Neural cell (in vitro differentiated cells): ENCODE data around the gene ZFPM1. TPM values are rescaled to one million over a fixed set of nuclear protein-coding genes. Genes with fewer than 3 reads are reported as not detected.

Source experiments
- H2AFZ ChIP-seq: fragments of 200-600, 300-800 bp; sonication (generic), shearing (Covaris generic); 2 replicates; pipeline ENCODE4 v1.6.0; 2014; ENCODE audit warnings: low read depth, mild to moderate bottlenecking, antibody characterized with exemption, low read length, moderate library complexity
- H3F3A ChIP-seq: fragments of 200-600 bp; shearing (Covaris generic); 2 replicates; pipeline ENCODE4 v1.6.1; 2016; ENCODE audit warnings: mild to moderate bottlenecking, moderate library complexity, mixed read lengths, antibody characterized with exemption, low read length; ENCODE audit not compliant: insufficient read depth, poor library complexity, severe bottlenecking
- H3K27ac ChIP-seq: fragments of 200-600, 300-800 bp; sonication (generic), shearing (Covaris generic); 2 replicates; pipeline ENCODE4 v1.5.1; 2014; ENCODE audit warnings: mild to moderate bottlenecking, low read length, moderate library complexity
- H3K27me3 ChIP-seq: fragments of 300-800, 200-600 bp; sonication (generic), shearing (Covaris generic); 2 replicates; pipeline ENCODE4 v1.6.0; 2014; ENCODE audit warnings: mild to moderate bottlenecking, low read depth, low read length, moderate library complexity; ENCODE audit not compliant: insufficient read depth
- H3K36me3 ChIP-seq: fragments of 300-800, 200-600 bp; sonication (generic), shearing (Covaris generic); 2 replicates; pipeline ENCODE4 v1.5.1; 2014; ENCODE audit warnings: mild to moderate bottlenecking, antibody characterized with exemption, low read length, moderate library complexity; ENCODE audit not compliant: insufficient read depth
- H3K4me2 ChIP-seq: fragments of 300-800, 200-600 bp; sonication (generic), shearing (Covaris generic); 2 replicates; pipeline ENCODE4 v1.6.0; 2014; ENCODE audit warnings: mild to moderate bottlenecking, low read length
- H3K4me3 ChIP-seq: fragments of 300-800, 200-600 bp; sonication (generic), shearing (Covaris generic); 2 replicates; pipeline ENCODE4 v1.5.1; 2014; ENCODE audit warnings: mild to moderate bottlenecking, low read length, moderate library complexity
- H3K79me2 ChIP-seq: fragments of 200-600 bp; shearing (Covaris generic); replicated peaks from 2 replicates; pipeline ENCODE4 v1.6.0; 2014; ENCODE audit warnings: mild to moderate bottlenecking, low read length, moderate library complexity; ENCODE audit not compliant: insufficient read depth
- H3K9ac ChIP-seq: fragments of 300-800, 200-600 bp; sonication (generic), shearing (Covaris generic); 2 replicates; pipeline ENCODE4 v1.6.1; 2016; ENCODE audit warnings: mild to moderate bottlenecking, low read length, mixed read lengths
- H3K9me2 ChIP-seq: fragments of 200-600 bp; shearing (Covaris generic); 2 replicates; pipeline ENCODE4 v1.6.1; 2016; ENCODE audit warnings: mild to moderate bottlenecking, low read length, mixed read lengths; ENCODE audit not compliant: insufficient read depth
- H3K9me3 ChIP-seq: fragments of 200-600, 300-800 bp; sonication (generic), shearing (Covaris generic); 2 replicates; pipeline ENCODE4 v1.6.1; 2016; ENCODE audit warnings: mild to moderate bottlenecking, mixed run types, low read length, moderate library complexity, mixed read lengths
- H4K20me1 ChIP-seq: fragments of 200-600 bp; shearing (Covaris generic); 2 replicates; pipeline ENCODE4 v1.6.1; 2016; ENCODE audit warnings: mild to moderate bottlenecking, mixed run types; ENCODE audit not compliant: insufficient read depth
- CTCF ChIP-seq: fragments of 450-650 bp; IDR thresholded peaks from 2 replicates; pipeline ENCODE4 v1.5.1; 2014; ENCODE audit warnings: antibody characterized with exemption, mild to moderate bottlenecking, moderate library complexity; ENCODE audit not compliant: poor library complexity, severe bottlenecking
- EP300 ChIP-seq: fragments of 450-650 bp; conservative IDR thresholded peaks from 2 replicates; pipeline ENCODE4 v1.6.1; 2014; ENCODE audit warnings: antibody characterized with exemption, mild to moderate bottlenecking, moderate library complexity; ENCODE audit not compliant: poor library complexity, severe bottlenecking
- EZH2 ChIP-seq: fragments of 200-600, 300-800 bp; shearing (Covaris generic), sonication (generic); IDR thresholded peaks from 2 replicates; pipeline ENCODE4 v1.6.1; 2014; ENCODE audit warnings: antibody characterized with exemption, low read length, borderline replicate concordance, mild to moderate bottlenecking; ENCODE audit not compliant: insufficient read depth, poor library complexity, severe bottlenecking
- MXI1 ChIP-seq: fragments of 450-650 bp; conservative IDR thresholded peaks from 2 replicates; pipeline ENCODE4 v1.6.1; 2014; ENCODE audit warnings: antibody characterized with exemption, mild to moderate bottlenecking; ENCODE audit not compliant: poor library complexity, severe bottlenecking
- POLR2AphosphoS5 ChIP-seq: IDR thresholded peaks from 2 replicates; pipeline ENCODE4 v1.6.1; 2012
- RAD21 ChIP-seq: fragments of 450-650 bp; conservative IDR thresholded peaks from 2 replicates; pipeline ENCODE4 v1.6.1; 2014; ENCODE audit warnings: antibody characterized with exemption, mild to moderate bottlenecking, moderate library complexity
- REST ChIP-seq: IDR thresholded peaks from 2 replicates; pipeline ENCODE4 v1.6.1; 2012; ENCODE audit warnings: borderline replicate concordance
- SMC3 ChIP-seq: fragments of 450-650 bp; conservative IDR thresholded peaks from 2 replicates; pipeline ENCODE4 v1.6.1; 2014; ENCODE audit warnings: antibody characterized with exemption, mild to moderate bottlenecking, moderate library complexity; ENCODE audit not compliant: poor library complexity
- TAF1 ChIP-seq: IDR thresholded peaks from 2 replicates; pipeline ENCODE4 v1.6.1; 2012; ENCODE audit warnings: low read depth
- polyA plus RNA-seq: library from polyadenylated mRNA; depleted of rRNA; stranded (reverse); fragments of >200 nt; gene quantifications from 2 replicates; pipeline ENCODE4 v1.2.3, GENCODE V29; 2014

The ZFPM1 gene
- polyA plus RNA-seq, 1 donor from 2014 or later, result 0.41 TPM

GRCh38 chr16:88511906-88512305, 58.8 kb downstream of the ZFPM1 start:
- H3K9me2 ChIP-seq, result no peaks in the 10 kb centered on the region
- no peak overlapping the region for H3K9ac ChIP-seq
- H3K79me2 ChIP-seq, result no peaks in the 10 kb centered on the region
- no peaks in the 10 kb centered on the region for H4K20me1 ChIP-seq
- H3K27me3 ChIP-seq, result no peaks in the 10 kb centered on the region
- no peak overlapping the region for H3K27ac ChIP-seq
- H3F3A ChIP-seq, result no peaks in the 10 kb centered on the region
- no peak overlapping the region for H3K4me2 ChIP-seq
- no peak overlapping the region for H3K4me3 ChIP-seq
- no peak overlapping the region for H2AFZ ChIP-seq
- TF ChIP-seq SMC3 (no peak), TAF1 (no peak)
- no peaks in the 10 kb centered on the region for H3K9me3 ChIP-seq
- no peaks in the 10 kb centered on the region for H3K36me3 ChIP-seq

- Histone ChIP-seq H3K4me2 (no peak overlapping the region), H4K20me1 (no peaks in the 10 kb centered on the region), H3K36me3 (no peaks in the 10 kb centered on the region), H3K9me3 (no peaks in the 10 kb centered on the region), H3K79me2 (no peaks in the 10 kb centered on the region), H3K9me2 (no peaks in the 10 kb centered on the region), H3K9ac (no peak overlapping the region), H2AFZ (no peak overlapping the region), H3K4me3 (no peak overlapping the region), H3K27me3 (no peaks in the 10 kb centered on the region), H3K27ac (no peak overlapping the region), H3F3A (no peaks in the 10 kb centered on the region)
- TF ChIP-seq REST (no peak), CTCF (no peak), MXI1 (no peak), EP300 (no peak), TAF1 (no peak), EZH2 (no peak), RAD21 (no peak), POLR2AphosphoS5 (no peak), SMC3 (no peak)
Observed at GRCh38 chr16:88512728-88513696, 59.9 kb downstream of the ZFPM1 start.
